SK-N-SH (cell line): Measurements from ENCODE around the gene PTCSC3. TPM values are rescaled to one million over a fixed set of nuclear protein-coding genes. Genes with fewer than 3 reads are reported as not detected.

Experiments used
- CTCF ChIA-PET: fragments of 300-600, 350-600 bp; formaldehyde crosslinking; extraction: SDS; loops from one replicate; lab custom pipeline; 2021; lab: Yijun Ruan, JAX
- POLR2A ChIA-PET: fragments of 350-600 bp; sonication (Branson Sonifier 250); formaldehyde crosslinking; extraction: SDS; loops from one replicate; lab custom pipeline; 2020; ENCODE audit warnings: antibody characterized with exemption, inconsistent platforms; lab: Yijun Ruan, JAX
- DNase-seq: peaks from one replicate; pipeline ENCODE4 v3.0.0; 2012
- H2AFZ ChIP-seq: fragments of 200-600 bp; sonication (generic); 2 replicates; pipeline ENCODE4 v1.8.1; 2016; ENCODE audit warnings: antibody characterized with exemption, mild to moderate bottlenecking, low read depth
- H3F3A ChIP-seq: fragments of 200-600 bp; sonication (generic); replicated peaks from 2 replicates; pipeline ENCODE3; 2016; ENCODE audit warnings: antibody characterized with exemption, mild to moderate bottlenecking; ENCODE audit not compliant: insufficient read depth
- H3K27ac ChIP-seq, 2 experiments: fragments of 200-500 bp in 1 of 2; fragments of 200-600 bp in 1 of 2; sonication (Bioruptor generic) in 1 of 2; sonication (generic), shearing (Covaris generic) in 1 of 2; 2 replicates each; pipeline versions ENCODE4 v1.5.1 to v1.6.1; 2014 to 2016; ENCODE audit warnings: low read depth in 2 of 2, inconsistent platforms in 1 of 2, low read length in 1 of 2, mild to moderate bottlenecking in 1 of 2, mixed read lengths in 1 of 2
- H3K27me3 ChIP-seq: fragments of 200-600 bp; sonication (generic), shearing (Covaris generic); 2 replicates; pipeline ENCODE4 v1.6.1; 2016; ENCODE audit warnings: mixed run types; ENCODE audit not compliant: insufficient read depth
- H3K36me3 ChIP-seq, 2 experiments: fragments of 200-500 bp in 1 of 2; fragments of 200-600 bp in 1 of 2; sonication (Bioruptor generic) in 1 of 2; sonication (generic) in 1 of 2; replicated peaks in 1 of 2; 2 replicates each; pipeline versions ENCODE3 to v1.5.1; 2014 to 2016; ENCODE audit warnings: low read length in 1 of 2, mild to moderate bottlenecking in 1 of 2; ENCODE audit not compliant: insufficient read depth in 2 of 2, control insufficient read depth in 1 of 2
- H3K4me1 ChIP-seq, 2 experiments: fragments of 200-500 bp in 1 of 2; fragments of 200-600 bp in 1 of 2; sonication (Bioruptor generic) in 1 of 2; sonication (generic), shearing (Covaris generic) in 1 of 2; 2 replicates each; pipeline versions ENCODE4 v1.5.1 to v1.6.1; 2014 to 2016; ENCODE audit warnings: low read depth in 1 of 2, low read length in 1 of 2, mixed run types in 1 of 2; ENCODE audit not compliant: insufficient read depth in 2 of 2, control insufficient read depth in 1 of 2
- H3K4me2 ChIP-seq: fragments of 200-600 bp; sonication (generic), shearing (Covaris generic); 2 replicates; pipeline ENCODE4 v1.6.1; 2017; ENCODE audit warnings: mixed run types
- H3K4me3 ChIP-seq, 2 experiments: fragments of 200-500 bp in 1 of 2; fragments of 200-600 bp in 1 of 2; sonication (Bioruptor generic) in 1 of 2; sonication (generic), shearing (Covaris generic) in 1 of 2; 2 replicates each; pipeline versions ENCODE4 v1.5.1 to v1.8.1; 2014 to 2016; ENCODE audit warnings: low read depth in 2 of 2, inconsistent platforms in 1 of 2, low read length in 1 of 2, mild to moderate bottlenecking in 1 of 2, mixed read lengths in 1 of 2, moderate library complexity in 1 of 2
- H3K79me2 ChIP-seq: fragments of 200-600 bp; sonication (generic); 2 replicates; pipeline ENCODE4 v1.8.1; 2017; ENCODE audit warnings: mild to moderate bottlenecking; ENCODE audit not compliant: insufficient read depth
- H3K9ac ChIP-seq: fragments of 200-600 bp; sonication (generic); 2 replicates; pipeline ENCODE4 v1.6.1; 2017; ENCODE audit warnings: mixed run types
- H3K9me2 ChIP-seq: fragments of 200-600 bp; sonication (generic); 2 replicates; pipeline ENCODE4 v1.6.1; 2017; ENCODE audit warnings: mixed run types
- H3K9me3 ChIP-seq: fragments of 200-600 bp; sonication (generic); 2 replicates; pipeline ENCODE4 v1.6.1; 2017; ENCODE audit warnings: mixed run types, mild to moderate bottlenecking, moderate library complexity
- H4K20me1 ChIP-seq: fragments of 200-600 bp; sonication (generic); 2 replicates; pipeline ENCODE4 v1.6.1; 2017; ENCODE audit warnings: mild to moderate bottlenecking, mixed run types; ENCODE audit not compliant: insufficient read depth
- EZH2phosphoT487 ChIP-seq: fragments of 200-600 bp; sonication (generic); IDR thresholded peaks from 2 replicates; pipeline ENCODE4 v1.6.1; 2017; ENCODE audit warnings: low read depth, mixed run types, mild to moderate bottlenecking, antibody characterized with exemption, moderate library complexity, borderline replicate concordance
- FOSL2 ChIP-seq: IDR thresholded peaks from 2 replicates; pipeline ENCODE4 v1.4.0; 2012; ENCODE audit warnings: low read depth, mild to moderate bottlenecking, moderate library complexity, borderline replicate concordance
- FOXM1 ChIP-seq: IDR thresholded peaks from 2 replicates; pipeline ENCODE4 v1.4.0; 2012; ENCODE audit warnings: low read depth, mild to moderate bottlenecking
- MXI1 ChIP-seq: IDR thresholded peaks from 2 replicates; pipeline ENCODE4 v1.6.1; 2012; ENCODE audit warnings: mild to moderate bottlenecking, low read depth, low read length, improper control_type of control experiment
- PBX3 ChIP-seq: IDR thresholded peaks from 2 replicates; pipeline ENCODE4; 2012
- POLR2AphosphoS5 ChIP-seq: IDR thresholded peaks from 2 replicates; pipeline ENCODE4 v1.6.1; 2012; ENCODE audit warnings: low read depth, low read length
- RXRA ChIP-seq: IDR thresholded peaks from 2 replicates; pipeline ENCODE4 v1.4.0; 2012; ENCODE audit warnings: low read depth, mild to moderate bottlenecking, borderline replicate concordance
- TAF1 ChIP-seq: IDR thresholded peaks from 2 replicates; pipeline ENCODE4 v1.6.1; 2012; ENCODE audit warnings: low read depth, mild to moderate bottlenecking, low read length, moderate library complexity, borderline replicate concordance
- TCF12 ChIP-seq: IDR thresholded peaks from 2 replicates; pipeline ENCODE4 v1.4.0; 2012
- YY1 ChIP-seq: IDR thresholded peaks from 2 replicates; pipeline ENCODE4 v1.4.0; 2012; ENCODE audit warnings: low read depth, mild to moderate bottlenecking
- ZBTB33 ChIP-seq: IDR thresholded peaks from 2 replicates; pipeline ENCODE4 v1.4.0; 2012; ENCODE audit warnings: low read depth, borderline replicate concordance
- WGBS: methylation state at CpG from one replicate; pipeline ENCODE4 v1.1.6; 2017; ENCODE audit warnings: low lambda C conversion rate; 5-methylcytosine and 5-hydroxymethylcytosine counted together
- polyA plus RNA-seq, 3 experiments: library from polyadenylated mRNA; depleted of rRNA; stranded (reverse); fragments of >200 nt; gene quantifications; 2 replicates each; pipeline ENCODE4 v1.2.3, GENCODE V29; 2012
- TF ChIP-seq, protein P1 (sequence below): IDR thresholded peaks from 2 replicates; pipeline ENCODE4 v1.4.0; 2012; ENCODE audit warnings: low read depth, borderline replicate concordance

PTCSC3 gene
- polyA plus RNA-seq, 1 of the 3 experiments (the other 2 are of a cell fraction), result not detected

DNA sequence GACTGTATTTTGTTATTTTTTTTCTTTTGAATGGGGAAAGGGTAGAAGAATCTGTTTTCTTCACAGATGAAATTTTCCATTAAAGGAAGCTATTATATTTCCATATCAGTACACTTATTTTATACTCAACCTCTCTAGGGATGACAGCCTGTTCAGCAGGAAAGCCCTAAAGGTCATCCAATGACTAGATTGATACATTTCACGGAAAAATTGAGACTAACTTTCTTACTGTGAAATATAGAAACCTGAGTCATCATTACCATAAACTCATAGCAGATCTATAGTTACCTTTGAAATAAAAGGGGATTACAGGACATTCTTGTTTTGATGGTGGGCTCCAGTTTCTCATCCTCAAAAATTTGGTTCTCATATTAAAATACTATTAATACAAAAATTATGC lies 36.1 kb upstream of the PTCSC3 start (continued):
- TF ChIP-seq ZBTB33 (no peak), TCF12 (no peak), YY1 (no peak), TAF1 (no peak)

GRCh38 chr14:36208690-36209278 lies 32.3 kb upstream of the PTCSC3 start:
- Histone ChIP-seq H3K4me3 (no peak overlapping the region), H2AFZ (no peak overlapping the region), H3K9ac (no peak overlapping the region), H4K20me1 (no peaks in the 10 kb centered on the region), H3K36me3 (no peaks in the 10 kb centered on the region), H3K79me2 (no peaks in the 10 kb centered on the region), H3K4me1 (no peaks in the 10 kb centered on the region), H3K27me3 (no peaks in the 10 kb centered on the region), H3K9me2 (no peaks in the 10 kb centered on the region), H3K9me3 (no peaks in the 10 kb centered on the region), H3K4me2 (no peak overlapping the region), H3K27ac (no peak overlapping the region), H3F3A (no peaks in the 10 kb centered on the region)
- WGBS, result 2% methylated on average over 2 of the region's 2 CpGs
- TF ChIP-seq ZBTB33 (no peak), FOSL2 (no peak), EZH2phosphoT487 (no peak), PBX3 (no peak), FOXM1 (no peak), POLR2AphosphoS5 (no peak), RXRA (no peak), MXI1 (no peak)
- TF ChIP-seq, protein P1, sequence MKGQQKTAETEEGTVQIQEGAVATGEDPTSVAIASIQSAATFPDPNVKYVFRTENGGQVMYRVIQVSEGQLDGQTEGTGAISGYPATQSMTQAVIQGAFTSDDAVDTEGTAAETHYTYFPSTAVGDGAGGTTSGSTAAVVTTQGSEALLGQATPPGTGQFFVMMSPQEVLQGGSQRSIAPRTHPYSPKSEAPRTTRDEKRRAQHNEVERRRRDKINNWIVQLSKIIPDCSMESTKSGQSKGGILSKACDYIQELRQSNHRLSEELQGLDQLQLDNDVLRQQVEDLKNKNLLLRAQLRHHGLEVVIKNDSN, result no peak
- POLR2A ChIA-PET, result no interaction called here
- CTCF ChIA-PET, result interaction anchor here (1.4 kb wide), 1 partner anchor 167 kb away, joined by 4 read pairs; no protein-coding TSS in a partner anchor
- no peak for DNase-seq
